Omental fat pad (tissue), 4 donors: ENCODE measurements around the gene RFTN2. TPM values are rescaled to one million over a fixed set of nuclear protein-coding genes. Genes with fewer than 3 reads are reported as not detected.
"Not testable (repeated sequence)": the region's sequence is repeated elsewhere in the genome, so short reads cannot be mapped to it uniquely, and the experiment has no call there.

Experiments
- ATAC-seq: fragments of 150-250 bp; one replicate; pipeline ENCODE4 v1.9.1; 2016; ENCODE audit warnings: mild to moderate bottlenecking, moderate library complexity; ENCODE audit not compliant: low FRiP score
- DNase-seq: peaks from one replicate; pipeline ENCODE4 v3.0.0-alpha.2; 2019; ENCODE audit warnings: low spot score
- CTCF ChIP-seq, 3 donors: fragments of 450-650 bp; IDR thresholded peaks; one replicate each; pipeline ENCODE4 v1.5.1; 2016 to 2017; ENCODE audit warnings: antibody characterized with exemption in 3 of 3, mild to moderate bottlenecking in 3 of 3, moderate library complexity in 2 of 3
- total RNA-seq, 4 donors: library from RNA; depleted of rRNA; stranded (reverse); fragments of >200 nt; gene quantifications; one replicate each; pipeline ENCODE4 v1.1.0, GENCODE V29; 2016

The RFTN2 gene
- total RNA-seq, 4 donors from 2014 or later, result 5.3 to 27.3 (median 14.0) TPM

DNA sequence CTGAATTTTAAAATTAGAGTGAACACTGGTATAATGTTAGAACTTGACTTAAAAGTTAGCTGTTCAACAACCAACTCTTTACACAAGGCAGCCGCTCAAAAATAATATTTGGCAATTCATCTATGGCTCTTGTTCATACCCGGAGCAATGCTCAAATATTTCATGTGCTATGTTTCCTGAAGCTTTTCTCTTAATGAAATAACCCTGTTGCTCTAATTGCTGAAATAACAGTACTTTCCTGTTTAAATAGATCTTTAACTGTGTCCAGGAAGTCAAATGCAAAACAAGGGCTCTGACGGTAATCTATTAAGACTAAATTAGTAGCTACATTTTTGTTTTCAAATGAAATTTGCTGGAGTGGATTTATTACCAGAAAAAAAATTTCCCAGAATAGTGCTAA lies 33.7 kb downstream of the RFTN2 start:
- DNase-seq (no peak), ATAC-seq (no peak)
- TF ChIP-seq CTCF (IDR thresholded peaks at IDR 0.05), result no peak

- not testable (repeated sequence) for DNase-seq, ATAC-seq
These were observed 34.7 kb downstream of the RFTN2 start for GRCh38 chr2:197640571-197641122.

DNA sequence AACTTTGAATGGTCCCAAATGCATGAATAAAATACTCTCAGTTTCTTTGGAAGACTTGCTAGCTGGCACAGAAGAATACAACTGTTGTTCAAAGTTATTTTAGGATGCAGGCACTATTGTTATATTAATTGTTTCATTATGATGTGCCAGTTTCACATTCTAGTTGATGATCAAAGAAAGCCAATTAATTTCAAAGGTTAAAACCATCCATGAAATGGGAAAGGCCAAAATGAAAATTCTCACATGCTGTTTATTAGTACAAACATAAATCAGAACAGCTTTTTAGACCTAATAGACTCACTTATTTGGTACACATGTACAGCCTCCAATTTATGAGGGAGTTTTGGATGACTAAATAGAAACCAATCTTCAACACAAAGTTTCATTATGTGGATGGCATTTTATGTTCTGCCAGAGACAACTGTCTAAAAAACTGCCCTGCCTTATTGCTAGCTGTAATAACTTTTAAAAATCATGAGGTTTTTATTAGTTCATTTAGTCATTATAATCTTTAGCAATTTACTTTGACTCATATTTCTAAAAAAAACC lies 42.2 kb downstream of the RFTN2 start:
- DNase-seq (no peak), ATAC-seq (no peak)
- TF ChIP-seq CTCF (IDR thresholded peaks at IDR 0.05), result no peak

- no peak for DNase-seq
- TF ChIP-seq CTCF (IDR thresholded peaks at IDR 0.05), result no peak
- ATAC-seq, result no peak
These were observed 47.3 kb downstream of the RFTN2 start for GRCh38 chr2:197628043-197628500.

- TF ChIP-seq CTCF (IDR thresholded peaks at IDR 0.05), result no peak
These were observed 48.3 kb downstream of the RFTN2 start for GRCh38 chr2:197626965-197627625.

GRCh38 chr2:197620133-197620532 lies 55.3 kb downstream of the RFTN2 start:
- DNase-seq (no peak), ATAC-seq (no peak)
- no peak for TF ChIP-seq CTCF (IDR thresholded peaks at IDR 0.05)

More at GRCh38 chr2:197626965-197627625, 48.3 kb downstream of the RFTN2 start:
- no peak for ATAC-seq
- DNase-seq, result no peak

- DNase-seq (no peak), ATAC-seq (no peak)
- TF ChIP-seq CTCF (IDR thresholded peaks at IDR 0.05), result no peak
These were observed 60.3 kb downstream of the RFTN2 start for GRCh38 chr2:197615016-197615652.
